HepG2 (cell line): Measurements from ENCODE around the gene BPIFB2. TPM values are rescaled to one million over a fixed set of nuclear protein-coding genes. Genes with fewer than 3 reads are reported as not detected.

Source experiments
- ADNP ChIP-seq: sonication (generic); formaldehyde crosslinking; IDR thresholded peaks from 2 replicates; pipeline ENCODE4 v1.4.0; 2020; ENCODE audit warnings: missing genetic modification reagents
- AGO1 ChIP-seq: fragments of 200-400 bp; formaldehyde crosslinking; IDR thresholded peaks from 2 replicates; pipeline ENCODE4 v1.6.1; 2017; ENCODE audit warnings: mild to moderate bottlenecking, low read depth, low read length, moderate library complexity; ENCODE audit not compliant: poor library complexity, severe bottlenecking
- AGO2 ChIP-seq: fragments of 200-400 bp; formaldehyde crosslinking; optimal IDR thresholded peaks from 2 replicates; pipeline ENCODE3; 2017; ENCODE audit warnings: mild to moderate bottlenecking, low read depth, low read length, moderate library complexity
- HOXA5 ChIP-seq: sonication (generic); formaldehyde crosslinking; IDR thresholded peaks from 2 replicates; pipeline ENCODE4 v1.4.0; 2020; ENCODE audit warnings: missing genetic modification reagents
- HOXD1 ChIP-seq: sonication (generic); formaldehyde crosslinking; IDR thresholded peaks from 2 replicates; pipeline ENCODE4 v1.5.0; 2020; ENCODE audit warnings: missing genetic modification reagents
- JUNB ChIP-seq: sonication (generic); formaldehyde crosslinking; IDR thresholded peaks from 2 replicates; pipeline ENCODE4 v1.8.0; 2022; ENCODE audit warnings: missing genetic modification reagents, mild to moderate bottlenecking, borderline replicate concordance
- MTA1 ChIP-seq: sonication (generic); formaldehyde crosslinking; IDR thresholded peaks from 2 replicates; pipeline ENCODE4 v1.4.0; 2020; ENCODE audit warnings: missing genetic modification reagents, mild to moderate bottlenecking, borderline replicate concordance
- MYNN ChIP-seq: sonication (generic); formaldehyde crosslinking; IDR thresholded peaks from 2 replicates; pipeline ENCODE4 v1.4.0; 2020; ENCODE audit warnings: mild to moderate bottlenecking, low read depth, missing genetic modification reagents
- NCOA5 ChIP-seq: sonication (generic); formaldehyde crosslinking; IDR thresholded peaks from 2 replicates; pipeline ENCODE4 v1.4.0; 2020; ENCODE audit warnings: missing genetic modification reagents
- PTBP1 ChIP-seq: fragments of 200-400 bp; formaldehyde crosslinking; IDR thresholded peaks from 2 replicates; pipeline ENCODE4 v1.6.1; 2018; ENCODE audit warnings: low read length, low read depth; ENCODE audit not compliant: poor library complexity, severe bottlenecking
- REL ChIP-seq: sonication (generic); formaldehyde crosslinking; conservative IDR thresholded peaks from 2 replicates; pipeline ENCODE4 v1.8.0; 2022; ENCODE audit warnings: mild to moderate bottlenecking, missing genetic modification reagents, moderate library complexity
- RFXAP ChIP-seq: sonication (generic); formaldehyde crosslinking; IDR thresholded peaks from 2 replicates; pipeline ENCODE4 v1.4.0; 2020; ENCODE audit warnings: missing genetic modification reagents, borderline replicate concordance
- SALL2 ChIP-seq: sonication (generic); formaldehyde crosslinking; IDR thresholded peaks from 2 replicates; pipeline ENCODE4 v1.8.1; 2023; ENCODE audit warnings: mild to moderate bottlenecking, missing genetic modification reagents, inconsistent platforms
- SMARCC2 ChIP-seq: fragments of 450-650 bp; IDR thresholded peaks from 2 replicates; pipeline ENCODE4 v1.6.1; 2017; ENCODE audit warnings: antibody characterized with exemption, mild to moderate bottlenecking
- ZNF12 ChIP-seq: sonication (generic); formaldehyde crosslinking; IDR thresholded peaks from 2 replicates; pipeline ENCODE4 v1.5.0; 2020; ENCODE audit warnings: missing genetic modification reagents
- ZNF749 ChIP-seq: sonication (generic); formaldehyde crosslinking; IDR thresholded peaks from 2 replicates; pipeline ENCODE4 v1.8.0; 2022; ENCODE audit warnings: mild to moderate bottlenecking, missing genetic modification reagents, moderate library complexity, borderline replicate concordance
- polyA plus RNA-seq, 8 experiments: library from polyadenylated mRNA; depleted of rRNA in 3 of 8; stranded (reverse) in 7 of 8; unstranded in 1 of 8; fragments of >200 nt; fragmentation: Illumina TruSeq in 4 of 8; extraction: Trizol in 4 of 8; gene quantifications; 2 replicates each; pipeline versions ENCODE4 v1.2.1 to v1.2.3, GENCODE V29; 2011 to 2016; ENCODE audit warnings: low read depth in 4 of 8, missing spikeins in 1 of 8, mixed read lengths in 1 of 8; ENCODE audit not compliant: insufficient read depth in 1 of 8
- total RNA-seq, 5 experiments: library from RNA; depleted of rRNA; stranded (reverse); fragments of >200 nt; fragmentation: Illumina TruSeq; extraction: Trizol; gene quantifications; 2 replicates each; pipeline ENCODE4 v1.2.3, GENCODE V29; 2016; ENCODE audit warnings: low read depth in 1 of 5
- TF ChIP-seq, protein P1 (sequence below): sonication (generic); formaldehyde crosslinking; IDR thresholded peaks from 2 replicates; pipeline ENCODE4 v1.5.0; 2020; ENCODE audit warnings: mild to moderate bottlenecking, missing genetic modification reagents
- TF ChIP-seq, protein P2 (sequence below): sonication (generic); formaldehyde crosslinking; IDR thresholded peaks from 2 replicates; pipeline ENCODE4 v1.8.1; 2023; ENCODE audit warnings: mild to moderate bottlenecking, missing genetic modification reagents
- TF ChIP-seq, protein P3 (sequence below): sonication (generic); formaldehyde crosslinking; IDR thresholded peaks from 2 replicates; pipeline ENCODE4 v1.9.0; 2022; ENCODE audit warnings: low read depth, missing genetic modification reagents
- TF ChIP-seq, protein P4 (sequence below): sonication (generic); formaldehyde crosslinking; IDR thresholded peaks from 2 replicates; pipeline ENCODE4 v1.4.0; 2020; ENCODE audit warnings: missing genetic modification reagents, borderline replicate concordance

The BPIFB2 gene
- total and polyA plus RNA-seq, 2 of the 13 experiments (the other 11 are each of a cell fraction or from before 2014, with no cell fraction given), result 54.5 to 902 TPM

DNA sequence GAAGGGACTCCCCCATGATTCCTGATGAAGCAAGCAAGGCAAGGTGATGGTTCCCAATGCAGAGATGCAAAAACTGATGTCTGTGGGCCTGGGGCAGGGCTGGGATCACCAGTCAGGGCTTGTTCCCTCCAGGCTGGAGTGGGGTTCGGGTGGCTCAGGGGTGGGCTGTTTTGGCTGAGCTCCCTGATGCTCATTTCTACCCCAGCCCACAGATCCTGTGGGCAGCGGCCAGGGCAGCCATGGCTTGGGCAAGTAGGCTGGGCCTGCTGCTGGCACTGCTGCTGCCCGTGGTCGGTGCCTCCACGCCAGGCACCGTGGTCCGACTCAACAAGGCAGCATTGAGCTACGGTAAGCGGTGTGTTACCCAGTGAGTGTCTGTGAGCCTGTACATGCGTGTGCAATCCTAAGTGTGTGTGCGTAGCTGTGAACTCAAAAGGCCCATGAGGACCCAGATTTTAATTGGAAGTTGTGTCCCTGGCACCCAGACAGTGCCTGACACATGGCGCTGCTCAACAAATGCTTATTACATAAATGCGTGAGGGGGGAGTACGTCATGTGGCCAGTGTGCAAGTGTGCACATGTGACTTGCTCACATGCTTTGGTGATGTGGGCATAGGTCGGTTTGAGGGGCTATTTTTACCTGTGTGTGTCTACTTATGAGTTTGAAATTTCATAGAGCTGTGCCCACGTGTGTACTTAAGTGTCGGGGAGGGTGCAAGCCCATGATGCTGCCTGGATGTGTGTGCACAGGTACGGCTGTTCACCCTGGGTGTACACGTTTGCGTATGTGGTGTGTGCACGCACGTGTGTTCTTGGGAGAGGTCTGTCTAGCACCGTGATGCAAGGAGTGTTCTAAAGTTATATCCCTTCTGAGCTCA lies 1.1 kb downstream of the BPIFB2 start (continued):
- TF ChIP-seq, protein P1, sequence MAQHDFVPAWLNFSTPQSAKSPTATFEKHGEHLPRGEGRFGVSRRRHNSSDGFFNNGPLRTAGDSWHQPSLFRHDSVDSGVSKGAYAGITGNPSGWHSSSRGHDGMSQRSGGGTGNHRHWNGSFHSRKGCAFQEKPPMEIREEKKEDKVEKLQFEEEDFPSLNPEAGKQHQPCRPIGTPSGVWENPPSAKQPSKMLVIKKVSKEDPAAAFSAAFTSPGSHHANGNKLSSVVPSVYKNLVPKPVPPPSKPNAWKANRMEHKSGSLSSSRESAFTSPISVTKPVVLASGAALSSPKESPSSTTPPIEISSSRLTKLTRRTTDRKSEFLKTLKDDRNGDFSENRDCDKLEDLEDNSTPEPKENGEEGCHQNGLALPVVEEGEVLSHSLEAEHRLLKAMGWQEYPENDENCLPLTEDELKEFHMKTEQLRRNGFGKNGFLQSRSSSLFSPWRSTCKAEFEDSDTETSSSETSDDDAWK, result no peak
- TF ChIP-seq RFXAP (0 out of 2 replicates have a peak, but pooled peaks have one; percentile 72), ZNF12 (CRISPR knock-in tag) (no peak; the same call in 1 of the 2 replicates), AGO2 (peak; percentile 97), HOXA5 (CRISPR knock-in tag) (peak; percentile 55), AGO1 (peak; percentile 84), HOXD1 (CRISPR knock-in tag) (0 out of 2 replicates have a peak, but pooled peaks have one; percentile 30), SALL2 (CRISPR knock-in tag) (no peak; the same call in 1 of the 2 replicates), MYNN (CRISPR knock-in tag) (0 out of 2 replicates have a peak, but pooled peaks have one; percentile 5), JUNB (CRISPR knock-in tag) (peak; percentile 89), ZNF749 (CRISPR knock-in tag) (peak; percentile 11; the same call in 1 of the 2 replicates), PTBP1 (peak; percentile 53), REL (CRISPR knock-in tag) (peak; percentile 83; the same call in 1 of the 2 replicates), MTA1 (CRISPR knock-in tag) (no peak), ADNP (CRISPR knock-in tag) (peak; percentile 53), SMARCC2 (no peak), NCOA5 (CRISPR knock-in tag) (0 out of 2 replicates have a peak, but pooled peaks have one; percentile 43)
- TF ChIP-seq, protein P2, sequence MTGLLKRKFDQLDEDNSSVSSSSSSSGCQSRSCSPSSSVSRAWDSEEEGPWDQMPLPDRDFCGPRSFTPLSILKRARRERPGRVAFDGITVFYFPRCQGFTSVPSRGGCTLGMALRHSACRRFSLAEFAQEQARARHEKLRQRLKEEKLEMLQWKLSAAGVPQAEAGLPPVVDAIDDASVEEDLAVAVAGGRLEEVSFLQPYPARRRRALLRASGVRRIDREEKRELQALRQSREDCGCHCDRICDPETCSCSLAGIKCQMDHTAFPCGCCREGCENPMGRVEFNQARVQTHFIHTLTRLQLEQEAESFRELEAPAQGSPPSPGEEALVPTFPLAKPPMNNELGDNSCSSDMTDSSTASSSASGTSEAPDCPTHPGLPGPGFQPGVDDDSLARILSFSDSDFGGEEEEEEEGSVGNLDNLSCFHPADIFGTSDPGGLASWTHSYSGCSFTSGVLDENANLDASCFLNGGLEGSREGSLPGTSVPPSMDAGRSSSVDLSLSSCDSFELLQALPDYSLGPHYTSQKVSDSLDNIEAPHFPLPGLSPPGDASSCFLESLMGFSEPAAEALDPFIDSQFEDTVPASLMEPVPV, result 0 out of 2 replicates have a peak, but pooled peaks have one; percentile 19
- TF ChIP-seq, protein P3, sequence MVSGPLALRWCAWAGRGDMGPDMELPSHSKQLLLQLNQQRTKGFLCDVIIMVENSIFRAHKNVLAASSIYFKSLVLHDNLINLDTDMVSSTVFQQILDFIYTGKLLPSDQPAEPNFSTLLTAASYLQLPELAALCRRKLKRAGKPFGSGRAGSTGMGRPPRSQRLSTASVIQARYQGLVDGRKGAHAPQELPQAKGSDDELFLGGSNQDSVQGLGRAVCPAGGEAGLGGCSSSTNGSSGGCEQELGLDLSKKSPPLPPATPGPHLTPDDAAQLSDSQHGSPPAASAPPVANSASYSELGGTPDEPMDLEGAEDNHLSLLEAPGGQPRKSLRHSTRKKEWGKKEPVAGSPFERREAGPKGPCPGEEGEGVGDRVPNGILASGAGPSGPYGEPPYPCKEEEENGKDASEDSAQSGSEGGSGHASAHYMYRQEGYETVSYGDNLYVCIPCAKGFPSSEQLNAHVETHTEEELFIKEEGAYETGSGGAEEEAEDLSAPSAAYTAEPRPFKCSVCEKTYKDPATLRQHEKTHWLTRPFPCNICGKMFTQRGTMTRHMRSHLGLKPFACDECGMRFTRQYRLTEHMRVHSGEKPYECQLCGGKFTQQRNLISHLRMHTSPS (CRISPR knock-in tag), result peak; percentile 44; the same call in 1 of the 2 replicates
- TF ChIP-seq, protein P4, sequence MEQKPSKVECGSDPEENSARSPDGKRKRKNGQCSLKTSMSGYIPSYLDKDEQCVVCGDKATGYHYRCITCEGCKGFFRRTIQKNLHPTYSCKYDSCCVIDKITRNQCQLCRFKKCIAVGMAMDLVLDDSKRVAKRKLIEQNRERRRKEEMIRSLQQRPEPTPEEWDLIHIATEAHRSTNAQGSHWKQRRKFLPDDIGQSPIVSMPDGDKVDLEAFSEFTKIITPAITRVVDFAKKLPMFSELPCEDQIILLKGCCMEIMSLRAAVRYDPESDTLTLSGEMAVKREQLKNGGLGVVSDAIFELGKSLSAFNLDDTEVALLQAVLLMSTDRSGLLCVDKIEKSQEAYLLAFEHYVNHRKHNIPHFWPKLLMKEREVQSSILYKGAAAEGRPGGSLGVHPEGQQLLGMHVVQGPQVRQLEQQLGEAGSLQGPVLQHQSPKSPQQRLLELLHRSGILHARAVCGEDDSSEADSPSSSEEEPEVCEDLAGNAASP, result peak; percentile 28; the same call in 1 of the 2 replicates
